ENCODE results near the gene DNASE1.
"Not testable (repeated sequence)": the region's sequence is repeated elsewhere in the genome, so short reads cannot be mapped to it uniquely, and the experiment has no call there.

The DNASE1 gene, protein sequence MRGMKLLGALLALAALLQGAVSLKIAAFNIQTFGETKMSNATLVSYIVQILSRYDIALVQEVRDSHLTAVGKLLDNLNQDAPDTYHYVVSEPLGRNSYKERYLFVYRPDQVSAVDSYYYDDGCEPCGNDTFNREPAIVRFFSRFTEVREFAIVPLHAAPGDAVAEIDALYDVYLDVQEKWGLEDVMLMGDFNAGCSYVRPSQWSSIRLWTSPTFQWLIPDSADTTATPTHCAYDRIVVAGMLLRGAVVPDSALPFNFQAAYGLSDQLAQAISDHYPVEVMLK

DNA sequence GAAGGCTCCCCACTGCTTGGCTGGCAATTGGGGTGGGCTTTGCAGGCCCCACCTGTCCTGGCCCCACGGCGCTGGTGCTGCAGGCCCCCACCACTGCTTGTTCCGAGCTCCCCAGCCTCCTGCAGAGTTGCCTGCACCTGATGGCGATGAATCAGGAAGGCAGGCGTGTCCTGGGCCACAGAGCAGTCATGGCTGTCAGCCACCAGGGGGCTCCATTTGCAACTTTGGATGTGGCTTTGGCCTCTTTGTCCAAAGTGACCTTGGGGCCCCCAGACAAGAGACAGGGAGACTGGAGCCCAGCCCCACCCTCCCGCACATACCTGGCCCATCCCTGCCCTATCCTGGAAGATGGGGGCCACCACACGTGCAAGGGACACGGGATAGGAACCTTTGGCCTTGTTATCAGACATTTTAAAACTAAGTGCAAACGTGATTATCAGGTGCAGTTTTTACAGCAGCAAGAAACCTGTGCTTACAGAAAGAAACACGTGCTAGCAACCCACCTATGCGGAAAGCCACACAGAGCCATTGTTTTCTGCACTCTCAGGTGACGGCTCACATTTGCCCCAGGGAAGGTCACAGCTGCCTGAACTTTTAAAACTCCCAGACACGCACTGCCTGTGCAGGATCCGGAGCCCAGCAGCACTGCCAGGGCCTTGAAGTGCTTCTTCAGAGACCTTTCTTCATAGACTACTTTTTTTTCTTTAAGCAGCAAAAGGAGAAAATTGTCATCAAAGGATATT, at the start of gene DNASE1:
Gene DNASE1 (plus strand): TSS at position 443 of the 743 bp plus-strand sequence. CDS start 683 bp downstream, outside the sequence.
- DNase-seq (ENCODE audit: low spot score): peak; percentile 51

DNA sequence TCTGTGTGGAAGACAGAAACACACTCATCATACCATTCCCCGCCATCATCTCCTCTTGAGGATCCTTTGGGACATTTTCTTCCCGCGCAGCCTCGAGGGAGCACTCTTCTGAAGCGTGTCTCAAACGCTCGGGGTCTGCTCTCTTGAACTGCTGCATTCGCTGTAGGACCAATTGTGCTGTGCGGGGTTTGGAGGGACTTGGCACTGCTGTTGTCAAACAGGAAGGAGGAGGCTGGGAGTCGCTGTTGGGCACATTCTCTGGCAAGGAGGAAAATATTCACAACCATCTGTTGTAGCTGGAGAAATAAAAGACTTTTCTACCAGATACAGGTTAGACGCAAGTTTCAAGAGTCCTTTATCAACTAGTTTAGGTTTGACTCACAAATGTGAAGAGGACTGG, 48.0 kb upstream of the DNASE1 start:
- no peak for DNase-seq (ENCODE audit: low spot score)

DNA sequence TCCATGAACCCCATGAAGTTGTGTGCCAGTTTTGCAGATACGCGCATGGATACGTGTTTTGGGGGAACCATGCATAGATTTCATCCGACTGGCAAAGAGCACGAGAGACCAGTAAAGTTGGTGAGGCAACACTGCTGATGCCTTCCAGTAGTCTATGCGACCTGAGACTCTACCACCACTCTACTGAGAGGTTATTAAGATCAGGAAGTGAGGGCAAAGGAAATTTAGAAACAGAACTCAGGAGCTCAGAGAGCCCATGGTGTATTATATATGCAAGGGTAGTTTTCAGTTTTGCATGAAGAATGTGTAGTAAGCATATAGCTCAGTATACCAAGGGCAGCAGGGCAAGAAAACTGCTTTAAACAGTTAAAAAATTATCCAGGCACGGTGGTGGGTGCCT, 47.3 kb upstream of the DNASE1 start:
- DNase-seq (ENCODE audit: low spot score): no peak

- DNase-seq (ENCODE audit: low spot score): no peak
Observed at GRCh38 chr16:3607634-3608033, 46.9 kb upstream of the DNASE1 start.

DNA sequence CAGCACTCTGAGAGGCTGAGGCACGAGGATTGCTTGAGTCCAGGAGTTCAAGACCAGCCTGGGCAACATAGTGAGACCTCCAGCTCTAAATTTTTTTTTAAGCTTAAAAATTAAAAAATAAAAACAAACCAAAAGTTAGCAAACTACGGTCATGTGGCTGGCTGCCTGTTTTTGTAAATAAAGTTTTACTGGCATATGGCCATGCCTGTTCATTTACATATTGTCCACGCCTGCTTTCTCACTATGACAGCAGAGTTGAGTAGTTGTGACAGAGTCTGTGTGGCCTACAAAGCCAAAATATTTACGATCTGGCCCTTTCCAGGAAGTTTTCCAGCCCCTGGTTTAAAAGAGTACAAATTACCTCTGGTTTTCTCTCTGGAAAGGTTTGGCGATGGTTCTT, 46.4 kb upstream of the DNASE1 start:
- no peak for DNase-seq (ENCODE audit: low spot score)

DNA sequence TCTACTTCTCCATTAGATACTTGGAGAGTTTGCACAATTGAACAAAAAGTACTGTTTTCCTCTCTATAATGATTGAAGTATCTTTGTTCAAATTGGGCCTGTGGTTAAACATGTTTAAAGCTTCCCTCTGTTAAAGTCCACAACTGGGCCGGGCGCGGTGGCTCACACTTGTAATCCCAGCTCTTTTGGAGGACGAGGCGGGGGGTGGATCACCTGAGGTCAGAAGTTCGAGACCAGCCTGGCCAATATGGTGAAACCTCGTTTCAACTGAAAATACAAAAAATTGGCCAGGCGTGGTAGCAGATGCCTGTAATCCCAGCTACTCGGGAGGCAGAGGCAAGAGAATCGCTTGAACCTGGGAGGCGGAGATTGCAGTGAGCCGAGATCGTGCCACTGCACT, 45.5 kb upstream of the DNASE1 start:
- DNase-seq (ENCODE audit: low spot score): not testable (repeated sequence)

DNA sequence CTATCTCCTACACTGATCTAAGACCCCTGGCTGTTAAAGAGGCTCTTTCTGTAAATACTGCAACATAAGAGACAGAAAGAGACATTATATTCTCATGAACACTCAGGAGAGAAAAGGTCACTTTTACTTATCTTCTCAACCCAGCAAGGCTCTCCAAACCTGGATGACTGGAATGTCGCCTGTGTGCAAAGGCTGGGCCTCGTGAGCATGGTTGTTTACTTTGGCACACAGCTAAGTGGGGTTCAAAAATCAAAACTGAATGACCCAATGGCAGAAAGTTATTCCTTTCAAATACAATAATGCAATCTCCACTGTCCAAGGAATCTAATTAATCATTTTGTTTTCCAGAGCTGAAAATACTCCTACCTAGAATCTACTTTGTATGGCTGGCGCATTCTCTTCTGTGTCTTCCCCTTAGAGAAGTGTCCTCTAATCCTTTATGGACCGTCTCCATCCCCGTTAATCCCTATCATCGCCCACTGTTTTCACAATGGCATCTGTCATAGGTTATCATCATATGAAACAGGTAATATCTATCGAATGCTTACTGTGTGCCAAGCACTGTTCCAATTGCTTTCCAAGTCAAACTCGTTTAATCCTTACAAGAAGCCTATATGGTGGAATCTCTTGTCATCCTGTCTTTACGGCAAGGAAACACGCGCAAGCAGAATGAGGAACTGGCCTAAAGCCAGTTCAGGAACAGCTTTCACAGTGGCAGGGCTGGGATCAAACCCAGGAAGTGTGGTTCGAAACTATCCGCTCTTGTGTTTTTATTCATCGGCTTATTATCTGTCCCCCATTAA, 44.4 kb upstream of the DNASE1 start:
- no peak for DNase-seq (ENCODE audit: low spot score)

GRCh38 chr16:3610698-3611145, 43.8 kb upstream of the DNASE1 start:
- DNase-seq (ENCODE audit: low spot score): no peak

DNA sequence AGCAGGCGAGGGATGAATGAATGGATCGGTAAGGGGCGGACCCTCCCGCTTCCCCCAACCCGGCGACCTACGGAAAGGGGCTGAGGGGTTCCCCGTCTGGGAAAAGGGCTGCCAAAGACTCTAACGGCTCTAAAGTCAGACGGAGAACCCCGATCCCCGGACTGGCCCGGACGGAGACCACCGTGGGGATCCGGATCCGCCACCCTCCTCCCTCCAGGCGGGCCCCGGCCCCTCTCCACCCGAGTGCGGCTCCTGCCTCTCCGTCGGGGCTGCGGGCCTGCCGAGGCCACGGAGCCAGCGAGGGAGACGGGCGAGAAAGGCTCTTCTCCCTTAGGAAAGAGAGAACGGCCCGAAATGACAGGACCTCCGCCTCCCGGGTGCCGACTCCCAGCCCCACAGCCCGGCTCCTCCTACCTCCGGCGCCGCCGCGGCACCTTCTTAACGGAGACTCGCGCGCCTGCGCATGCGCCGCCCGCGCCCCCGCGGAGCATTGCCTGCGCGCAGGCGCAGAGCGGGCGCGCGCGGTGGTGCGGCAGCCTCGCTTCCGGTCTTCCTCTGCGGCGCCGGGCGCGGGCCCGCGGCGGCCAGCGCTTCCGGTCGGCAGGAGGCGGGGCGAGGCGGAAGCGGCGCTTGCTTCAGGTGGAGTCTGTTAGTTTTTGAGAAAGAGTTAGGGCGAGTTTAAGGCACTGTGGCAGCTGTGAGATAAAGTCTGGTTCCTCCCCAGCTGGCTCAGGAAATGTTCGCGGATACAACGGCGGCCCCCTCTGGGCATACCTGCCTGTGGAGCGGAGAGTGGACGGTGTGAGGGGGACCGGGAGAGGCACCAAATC, 43.1 kb upstream of the DNASE1 start, which contains the start of gene SLX4:
Gene SLX4 (minus strand): TSS at position 461 of the 830 bp plus-strand sequence. CDS start 2,642 bp downstream, outside the sequence.
- DNase-seq (ENCODE audit: low spot score): peak; percentile 92

GRCh38 chr16:3612510-3613466, 41.7 kb upstream of the DNASE1 start:
- no peak for DNase-seq (ENCODE audit: low spot score)

DNA sequence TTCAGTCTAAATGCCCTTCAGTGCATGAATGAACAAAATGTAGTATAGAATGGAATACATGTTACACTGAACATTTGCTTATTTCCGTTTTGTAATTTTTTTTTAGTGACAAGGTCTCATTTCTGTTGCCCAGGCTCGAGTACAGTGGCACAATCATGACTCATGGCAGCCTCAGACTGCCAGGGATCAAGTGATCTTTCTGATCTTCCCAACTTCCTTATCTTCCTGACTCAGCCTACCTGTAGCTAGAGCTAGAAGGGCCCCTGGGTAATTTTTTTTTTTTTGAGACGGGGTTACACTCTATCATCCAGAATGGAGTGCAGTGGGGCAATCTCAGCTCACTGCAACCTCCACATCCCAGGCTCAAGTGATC, 35.7 kb upstream of the DNASE1 start:
- DNase-seq (ENCODE audit: low spot score): no peak

GRCh38 chr16:3623642-3624041, 30.8 kb upstream of the DNASE1 start:
- no peak for DNase-seq (ENCODE audit: low spot score)

DNA sequence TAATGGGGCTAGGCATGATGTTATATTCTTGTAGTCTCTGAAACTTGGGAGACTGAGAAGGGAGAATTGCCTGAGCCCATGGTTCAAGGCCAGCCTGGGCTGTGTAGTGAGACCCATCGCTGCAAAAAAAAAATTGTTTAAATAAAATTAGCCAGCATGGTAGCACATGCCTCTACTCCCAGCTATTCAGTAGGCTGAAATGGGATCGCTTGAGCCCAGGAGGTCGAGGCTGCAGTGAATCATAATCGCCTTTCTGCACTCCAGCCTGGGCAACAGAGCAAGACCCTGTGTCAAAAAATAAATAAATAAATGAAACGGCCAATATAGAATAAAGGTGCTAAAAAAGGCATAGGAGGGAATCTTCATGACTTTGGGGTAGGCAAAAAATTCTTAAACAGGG, 29.2 kb upstream of the DNASE1 start:
- no peak for DNase-seq (ENCODE audit: low spot score)

- DNase-seq (ENCODE audit: low spot score): peak; percentile 21
Observed at GRCh38 chr16:3625911-3626732, 28.4 kb upstream of the DNASE1 start.

DNA sequence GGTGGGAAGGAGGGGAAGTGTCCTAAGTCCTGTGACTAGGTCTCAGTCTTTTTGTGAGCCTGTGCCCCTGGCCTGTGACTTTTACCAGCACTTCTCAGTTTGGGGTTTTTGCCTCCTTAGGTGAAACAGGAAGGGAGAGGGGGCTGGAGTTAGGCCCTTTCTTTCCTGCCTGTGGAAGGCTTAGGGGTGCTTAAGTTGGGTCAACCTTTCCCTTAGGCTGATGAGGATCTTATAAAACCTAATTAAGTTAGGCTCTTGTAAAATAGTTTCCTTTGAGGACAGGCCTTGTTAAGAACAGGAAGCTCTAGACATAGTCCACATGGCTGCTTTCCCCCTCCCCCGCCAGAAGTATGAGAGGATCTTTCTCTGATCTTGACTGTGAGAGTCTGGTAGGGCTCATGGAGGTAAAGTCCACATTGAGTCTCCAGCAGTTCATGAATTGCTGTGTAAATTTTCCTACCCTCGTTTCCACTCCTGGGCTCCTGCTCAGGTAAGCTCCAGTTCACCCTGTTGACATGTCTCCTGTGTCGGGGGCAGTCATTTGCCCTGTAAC, 17.0 kb upstream of the DNASE1 start:
- peak; percentile 24 for DNase-seq (ENCODE audit: low spot score)

DNA sequence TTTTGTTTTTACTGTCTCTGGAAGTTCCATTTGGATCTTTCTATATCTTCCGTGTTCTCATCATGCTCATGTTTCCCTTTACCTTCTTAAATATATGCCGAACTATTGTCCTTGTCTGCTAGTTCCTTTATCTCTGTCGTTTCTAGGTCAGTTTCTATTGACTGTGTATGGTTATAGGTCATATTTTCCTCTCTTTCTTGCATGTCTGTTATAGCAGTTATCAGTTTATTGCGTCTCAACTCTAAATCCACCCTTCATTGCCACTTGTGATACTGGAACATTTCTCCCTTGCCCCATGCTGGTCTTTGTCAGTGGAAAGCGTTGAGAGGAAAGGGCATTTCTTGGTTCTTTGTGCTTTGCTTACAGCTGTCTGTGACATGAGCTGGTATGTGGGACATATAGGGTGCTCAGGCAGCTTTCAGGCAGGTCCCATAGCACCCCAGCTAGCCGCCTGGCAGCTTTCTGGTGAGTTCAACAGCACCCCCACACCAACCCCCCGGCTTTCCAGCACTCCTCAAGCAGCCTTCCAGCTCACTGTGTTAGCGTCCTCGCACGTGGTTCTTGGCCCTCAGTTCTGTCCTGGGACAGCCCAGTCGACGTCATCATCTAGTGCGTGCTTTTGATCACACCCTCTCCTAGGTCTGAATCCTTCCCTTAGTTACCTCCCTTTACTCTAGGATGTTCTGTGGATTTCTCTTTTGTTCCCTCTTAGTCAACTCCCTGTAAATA, 15.4 kb upstream of the DNASE1 start:
- DNase-seq (ENCODE audit: low spot score): no peak

DNA sequence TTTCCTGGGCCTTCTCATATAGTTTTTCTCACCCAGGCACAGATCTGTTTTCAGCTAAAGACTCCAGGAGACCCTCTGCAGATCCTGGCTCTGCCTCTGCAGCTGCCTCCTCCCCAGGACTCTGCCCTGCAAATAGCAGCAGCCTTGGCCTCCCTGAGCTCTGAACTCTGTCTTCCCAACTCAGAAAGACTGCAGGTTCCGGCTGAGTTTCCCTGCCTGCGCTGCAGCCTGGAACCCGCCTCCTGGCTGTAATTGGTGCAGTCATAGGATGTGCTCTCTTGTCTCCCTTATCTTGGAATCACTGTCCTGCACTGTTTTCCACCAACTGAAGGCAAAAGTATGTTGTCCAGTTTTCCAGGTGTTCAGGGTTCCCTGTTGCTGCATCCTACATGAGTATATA, 14.3 kb upstream of the DNASE1 start:
- no peak for DNase-seq (ENCODE audit: low spot score)

GRCh38 chr16:3640632-3641501, 13.6 kb upstream of the DNASE1 start:
- DNase-seq (ENCODE audit: low spot score): no peak
